Measurements from ENCODE around the gene SLC15A1.

SLC15A1 gene, protein sequence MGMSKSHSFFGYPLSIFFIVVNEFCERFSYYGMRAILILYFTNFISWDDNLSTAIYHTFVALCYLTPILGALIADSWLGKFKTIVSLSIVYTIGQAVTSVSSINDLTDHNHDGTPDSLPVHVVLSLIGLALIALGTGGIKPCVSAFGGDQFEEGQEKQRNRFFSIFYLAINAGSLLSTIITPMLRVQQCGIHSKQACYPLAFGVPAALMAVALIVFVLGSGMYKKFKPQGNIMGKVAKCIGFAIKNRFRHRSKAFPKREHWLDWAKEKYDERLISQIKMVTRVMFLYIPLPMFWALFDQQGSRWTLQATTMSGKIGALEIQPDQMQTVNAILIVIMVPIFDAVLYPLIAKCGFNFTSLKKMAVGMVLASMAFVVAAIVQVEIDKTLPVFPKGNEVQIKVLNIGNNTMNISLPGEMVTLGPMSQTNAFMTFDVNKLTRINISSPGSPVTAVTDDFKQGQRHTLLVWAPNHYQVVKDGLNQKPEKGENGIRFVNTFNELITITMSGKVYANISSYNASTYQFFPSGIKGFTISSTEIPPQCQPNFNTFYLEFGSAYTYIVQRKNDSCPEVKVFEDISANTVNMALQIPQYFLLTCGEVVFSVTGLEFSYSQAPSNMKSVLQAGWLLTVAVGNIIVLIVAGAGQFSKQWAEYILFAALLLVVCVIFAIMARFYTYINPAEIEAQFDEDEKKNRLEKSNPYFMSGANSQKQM

DNA sequence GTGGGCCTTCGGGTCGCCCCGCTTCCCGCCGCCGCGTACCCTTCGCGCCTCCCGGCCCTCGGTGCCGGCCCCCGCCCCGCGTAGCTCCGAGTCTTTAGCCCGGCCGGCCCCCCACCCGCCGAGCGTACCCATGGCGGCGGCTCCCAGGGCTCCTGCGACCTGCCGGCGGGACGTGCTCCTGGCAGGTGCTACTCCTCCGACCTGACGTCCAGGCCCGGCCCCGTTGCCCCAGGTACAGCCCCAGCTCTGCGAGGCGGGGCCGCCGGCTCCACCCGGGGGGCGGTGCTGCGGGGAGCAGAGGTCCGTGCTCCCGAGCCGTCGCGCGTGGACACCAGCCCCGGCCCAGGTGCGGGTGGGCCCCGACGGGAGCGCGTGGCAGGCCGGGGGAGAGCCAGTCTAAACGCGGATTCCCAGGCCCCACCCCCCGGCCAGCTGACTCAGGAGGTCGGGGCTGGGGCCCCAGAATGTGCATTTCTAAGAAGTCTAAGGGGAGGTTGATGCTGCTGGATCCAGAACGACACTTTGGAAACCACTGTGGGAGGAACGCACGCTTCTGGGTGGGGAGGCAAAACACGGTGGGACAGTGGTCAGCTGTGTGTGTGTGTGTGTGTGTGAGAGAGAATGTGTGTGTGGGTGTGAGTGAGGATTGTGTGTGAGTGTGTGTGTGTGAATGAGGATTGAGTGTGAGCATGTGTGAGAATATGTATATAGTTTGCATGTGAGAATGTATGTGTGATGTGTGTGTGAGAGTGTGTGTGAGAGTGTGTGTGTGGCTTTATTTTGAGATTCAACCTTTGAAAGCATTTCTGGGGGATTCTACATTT, at the start of gene SLC15A1:
SLC15A1 (minus strand) TSS at position 206 of the 824 bp plus-strand sequence; CDS start at position 132, 74 bp downstream.
- no peak for DNase-seq

- no peak for DNase-seq
These were observed 49.4 kb upstream of the SLC15A1 start for GRCh38 chr13:98801626-98802418.

DNA sequence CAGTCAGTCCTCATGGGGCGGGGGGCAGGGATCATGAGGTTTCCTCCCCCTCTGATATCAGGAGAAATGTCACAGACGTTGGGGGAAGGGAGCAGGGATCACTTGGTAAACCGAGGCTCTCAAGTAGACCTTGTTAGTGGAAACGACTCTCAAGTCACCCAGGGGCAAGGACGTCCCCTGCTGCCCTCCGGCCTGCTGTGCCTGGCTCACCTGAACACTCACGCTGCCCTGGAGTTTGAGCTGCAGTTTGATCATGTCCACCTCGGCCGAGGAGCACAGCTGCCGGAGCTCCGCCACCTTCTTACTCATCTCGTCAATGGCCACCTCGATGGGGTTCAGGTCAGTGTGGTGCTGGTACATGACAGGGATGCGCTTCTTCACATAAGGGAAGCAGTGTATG, 47.6 kb upstream of the SLC15A1 start:
- no peak for DNase-seq

DNA sequence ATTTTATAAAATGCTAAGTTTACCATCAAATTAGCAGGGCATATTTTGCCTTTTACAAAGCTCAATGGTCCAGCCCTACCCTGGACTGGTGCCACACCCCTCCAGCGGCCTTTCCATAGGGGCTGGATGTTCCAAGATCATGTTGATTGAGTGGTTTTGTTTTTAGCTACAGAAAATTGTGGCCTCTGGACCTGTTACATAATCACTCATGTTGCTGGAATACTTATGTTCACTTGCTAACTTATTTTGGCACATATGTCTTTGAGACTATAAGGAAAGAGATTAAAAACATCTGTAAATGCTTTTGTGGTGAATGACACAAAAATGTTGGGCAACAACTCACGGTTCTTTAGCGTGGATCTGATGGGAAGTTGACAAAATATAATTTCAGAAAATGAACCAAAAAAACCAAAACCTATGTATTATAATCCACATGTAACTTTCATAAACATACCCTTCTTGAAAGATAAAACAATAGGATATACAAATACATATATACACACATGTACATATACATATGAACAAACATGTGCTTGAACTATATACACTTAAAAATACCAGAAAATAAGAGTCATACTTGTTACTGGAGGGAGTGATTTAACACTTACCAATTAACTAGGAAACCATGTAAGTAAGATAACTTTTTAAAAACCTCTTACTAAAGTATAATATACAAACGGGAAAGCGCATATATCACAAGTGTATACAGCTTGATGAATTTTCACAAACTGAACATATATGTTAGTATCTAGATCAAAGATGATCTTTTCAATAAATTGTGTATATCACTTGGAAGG, 46.6 kb upstream of the SLC15A1 start:
- DNase-seq, result no peak

DNA sequence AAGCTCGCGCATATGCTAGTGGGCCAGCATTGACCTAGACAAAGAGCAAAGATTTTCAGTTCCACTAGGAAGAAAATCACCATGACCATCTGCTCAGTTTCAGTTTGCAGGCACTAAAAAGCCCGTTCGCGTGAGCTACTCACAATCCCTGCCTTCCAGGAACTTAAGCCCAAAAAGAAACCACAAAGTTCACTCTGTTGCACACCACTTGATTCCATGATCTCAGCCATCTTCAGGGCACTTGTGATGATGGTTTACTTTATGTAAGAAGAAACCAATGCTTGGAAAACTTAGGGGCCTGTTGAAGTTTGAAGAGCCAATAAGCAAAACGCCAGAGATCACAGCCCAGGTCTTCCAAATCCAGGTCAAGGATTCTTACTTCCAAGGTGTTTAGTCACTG, 45.0 kb upstream of the SLC15A1 start:
- DNase-seq, result no peak

- DNase-seq, result no peak
These were observed 44.3 kb upstream of the SLC15A1 start for GRCh38 chr13:98796798-98797197.

DNA sequence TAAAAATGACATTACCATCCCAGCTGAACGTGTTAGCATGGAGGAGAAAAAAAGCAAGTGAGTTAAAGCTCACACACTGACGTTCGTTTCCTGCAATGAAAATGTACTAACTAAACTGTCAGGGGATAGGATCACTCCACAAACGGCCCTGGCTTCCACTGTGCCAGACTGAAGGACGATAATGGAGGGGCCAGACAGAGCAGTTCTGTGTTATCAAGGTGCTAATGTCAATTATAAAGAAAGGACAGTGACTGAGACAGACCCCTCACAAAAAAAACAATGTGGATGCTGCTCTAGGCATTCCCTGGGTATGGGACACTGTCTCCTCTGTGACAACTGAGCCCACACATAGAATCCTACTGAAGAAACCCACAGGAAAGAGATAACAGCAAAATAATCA, 43.7 kb upstream of the SLC15A1 start:
- no peak for DNase-seq

DNA sequence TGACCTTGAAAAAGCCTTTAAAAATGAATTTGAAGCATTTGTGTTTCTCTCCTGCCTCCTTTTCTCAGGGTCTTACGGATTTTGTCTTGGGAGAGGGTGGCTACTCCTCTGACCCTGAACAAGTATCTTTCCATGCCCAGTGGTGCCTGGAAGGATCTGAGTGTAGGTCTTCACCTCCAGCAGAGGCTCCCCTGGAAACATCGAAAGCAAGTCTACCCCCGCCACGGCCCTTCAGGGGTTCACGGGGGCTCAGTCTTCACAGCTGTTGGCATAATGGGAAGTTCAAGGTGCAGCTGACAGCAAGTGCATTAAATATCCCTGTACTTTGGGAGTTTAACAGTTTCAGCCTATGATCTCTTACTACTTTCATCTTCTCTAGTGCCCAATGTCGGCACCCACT, 42.7 kb upstream of the SLC15A1 start:
- no peak for DNase-seq

DNA sequence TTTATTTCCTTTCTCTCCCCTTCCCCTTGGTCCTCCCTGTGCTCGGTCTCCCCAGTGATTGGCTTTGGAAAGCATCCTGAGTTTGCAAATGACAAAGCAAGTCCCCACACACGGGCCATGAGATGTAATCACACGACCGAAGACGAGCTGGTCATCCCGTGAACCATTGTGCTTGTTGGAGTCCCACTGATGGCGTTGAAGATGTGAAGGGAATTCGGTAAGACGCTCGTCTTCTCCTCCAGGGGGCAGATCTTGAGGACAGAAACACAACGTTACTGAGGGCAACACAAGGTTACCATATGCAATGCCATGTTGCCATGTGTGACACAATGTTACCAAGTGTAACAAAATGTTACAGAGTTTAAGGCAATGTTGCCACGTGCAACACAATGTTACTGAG, 42.0 kb upstream of the SLC15A1 start:
- no peak for DNase-seq

DNA sequence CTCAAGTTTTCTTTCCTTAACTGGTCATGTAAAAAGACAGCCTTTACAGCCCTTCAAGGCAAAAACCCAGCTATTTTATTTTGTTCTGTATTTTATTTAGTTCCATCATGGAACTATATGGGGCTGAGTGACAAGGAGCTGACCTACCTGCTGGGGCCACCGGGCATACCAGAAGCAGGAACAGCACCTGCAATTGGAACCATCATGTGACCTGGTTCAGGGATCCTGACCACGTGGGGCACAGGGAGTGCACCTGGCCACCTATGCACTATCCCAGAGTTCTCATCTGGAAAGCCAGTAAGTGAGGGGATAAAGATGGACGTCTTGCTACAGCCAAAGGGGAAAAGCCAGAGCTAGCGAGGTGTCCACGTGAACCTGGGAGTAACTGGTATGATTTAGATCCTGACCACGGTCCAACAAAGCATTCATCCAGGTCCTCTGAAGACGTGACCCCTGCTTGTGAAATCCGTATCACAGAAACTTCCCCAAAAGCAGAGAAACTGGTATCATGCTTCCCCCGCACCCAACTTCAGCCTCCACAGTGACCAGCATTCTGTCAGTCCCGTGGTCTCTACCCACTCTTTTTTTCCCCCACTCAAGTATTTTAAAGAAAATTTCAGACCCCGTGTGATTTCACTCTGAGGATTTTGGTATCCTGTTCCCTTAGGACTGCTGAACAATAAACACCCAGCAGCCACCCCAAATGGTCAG, 40.5 kb upstream of the SLC15A1 start:
- DNase-seq, result no peak

DNA sequence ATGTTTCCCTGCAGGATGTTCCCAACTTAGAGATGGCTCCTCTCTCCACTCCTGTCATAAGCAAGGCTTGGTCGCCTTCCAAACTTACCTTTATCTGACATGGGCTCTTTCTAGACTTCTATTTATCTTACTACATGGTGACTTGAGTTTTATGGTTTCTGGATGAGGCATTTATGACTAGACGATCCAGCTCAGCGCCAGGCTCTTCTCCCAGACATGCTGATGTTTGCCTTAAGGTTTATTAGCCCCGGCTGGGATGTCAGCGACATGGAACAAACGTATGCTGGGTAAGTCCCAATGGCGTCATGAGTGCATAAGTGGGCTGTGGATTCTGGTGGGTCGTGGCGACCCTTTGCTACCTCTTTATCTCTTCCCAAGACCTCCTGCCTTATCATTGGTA, 39.8 kb upstream of the SLC15A1 start:
- no peak for DNase-seq

DNA sequence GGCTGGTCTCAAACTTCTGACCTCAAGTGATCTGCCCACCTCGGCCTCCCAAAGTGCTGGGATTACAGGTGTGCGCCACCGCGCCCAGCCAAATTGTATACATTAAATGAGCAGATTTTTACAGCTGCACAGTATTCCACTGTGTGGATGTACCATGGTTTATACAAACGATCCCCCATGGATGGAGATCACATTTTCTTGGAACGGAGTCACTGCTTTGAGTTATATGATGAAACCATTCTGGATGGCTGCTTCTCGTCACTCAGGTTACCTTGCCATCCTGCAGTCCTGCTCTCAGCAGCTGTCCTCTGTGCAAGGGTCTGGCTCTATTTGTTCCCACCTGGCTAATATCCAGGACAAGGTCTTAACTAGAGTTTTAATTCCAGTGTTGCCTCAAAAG, 39.1 kb upstream of the SLC15A1 start:
- no peak for DNase-seq

DNA sequence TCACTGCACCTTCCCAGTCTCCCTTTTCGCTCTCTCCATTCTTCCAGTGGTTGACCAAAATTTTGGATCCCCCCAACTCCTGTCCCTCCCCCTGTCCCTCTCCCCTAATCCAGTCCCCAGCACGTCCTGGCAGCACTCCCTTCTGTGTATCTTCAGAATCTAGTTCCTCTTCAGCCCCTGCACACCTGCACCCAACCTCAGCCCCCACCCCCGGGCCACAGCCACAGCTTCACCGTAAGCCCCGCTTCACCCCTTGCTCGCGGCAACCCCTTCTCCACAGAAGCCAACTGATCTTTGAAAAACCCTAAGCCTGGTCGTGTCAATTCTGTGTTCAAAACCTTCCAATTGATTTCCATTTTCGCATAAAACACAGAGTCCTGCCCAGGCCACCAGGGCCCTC, 35.5 kb upstream of the SLC15A1 start:
- DNase-seq, result no peak

- DNase-seq, result no peak
These were observed 34.7 kb upstream of the SLC15A1 start for GRCh38 chr13:98787173-98787572.

DNA sequence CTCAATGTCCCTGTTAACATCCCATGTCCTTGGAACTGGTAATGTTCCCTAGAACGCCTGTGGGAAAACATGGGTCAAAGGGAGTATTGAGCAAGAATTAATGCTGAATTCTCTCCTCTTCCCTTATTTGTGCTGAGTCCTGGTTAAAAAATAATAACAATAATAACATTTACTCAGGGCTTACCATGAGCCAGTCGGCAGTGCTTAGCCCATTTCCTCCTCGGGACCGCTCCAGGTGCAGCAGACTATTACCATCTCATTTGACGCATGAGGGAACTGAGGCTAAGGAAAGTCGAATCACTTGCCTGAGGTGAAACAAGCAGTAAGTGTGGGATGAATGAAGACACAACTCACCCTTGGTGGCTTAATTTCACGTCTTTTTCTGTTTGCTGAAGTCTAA, 33.6 kb upstream of the SLC15A1 start:
- no peak for DNase-seq

- DNase-seq, result no peak
These were observed 32.9 kb upstream of the SLC15A1 start for GRCh38 chr13:98785405-98785804.

DNA sequence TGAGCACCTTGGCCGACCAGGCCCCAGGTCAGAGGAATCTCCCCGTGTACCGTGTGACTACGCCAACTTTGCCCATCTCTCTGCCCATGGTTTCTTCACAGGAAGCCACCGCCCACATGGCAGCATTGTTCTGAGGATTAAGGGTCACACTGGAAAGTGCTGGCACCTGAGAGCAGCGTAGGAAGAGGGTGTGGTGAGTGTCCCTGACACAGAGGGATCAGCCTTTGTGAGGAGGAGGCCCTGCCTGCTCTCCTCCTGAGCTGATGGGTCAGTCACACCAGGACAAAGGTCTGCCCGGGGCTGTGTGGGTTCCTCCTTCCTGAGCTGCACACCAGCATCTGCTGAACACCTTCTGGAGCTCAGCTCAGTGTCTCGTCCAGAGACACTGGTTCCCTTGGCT, 32.2 kb upstream of the SLC15A1 start:
- DNase-seq, result no peak

GRCh38 chr13:98783856-98784478, 31.5 kb upstream of the SLC15A1 start:
- DNase-seq, result no peak

DNA sequence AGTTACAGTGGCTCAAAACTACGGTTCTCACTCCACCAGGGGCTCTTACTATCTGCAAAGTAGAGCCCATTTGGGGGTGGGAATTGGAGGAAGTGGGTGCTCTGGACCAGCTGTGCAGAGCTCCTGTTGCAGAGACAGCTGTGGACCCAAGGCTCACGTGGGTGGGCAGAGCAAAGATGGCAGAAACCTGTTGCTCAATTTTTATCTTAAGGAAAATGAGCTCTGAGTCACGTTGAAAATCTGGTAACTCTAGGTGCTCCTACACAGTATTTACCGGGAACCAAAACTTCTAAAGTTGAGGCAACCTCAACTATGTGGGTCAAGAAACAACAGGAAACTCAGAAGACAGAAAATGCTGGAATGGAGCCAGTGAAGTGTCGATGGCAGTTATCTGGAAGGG, 30.2 kb upstream of the SLC15A1 start:
- no peak for DNase-seq

- no peak for DNase-seq
These were observed 29.4 kb upstream of the SLC15A1 start for GRCh38 chr13:98781905-98782304.

DNA sequence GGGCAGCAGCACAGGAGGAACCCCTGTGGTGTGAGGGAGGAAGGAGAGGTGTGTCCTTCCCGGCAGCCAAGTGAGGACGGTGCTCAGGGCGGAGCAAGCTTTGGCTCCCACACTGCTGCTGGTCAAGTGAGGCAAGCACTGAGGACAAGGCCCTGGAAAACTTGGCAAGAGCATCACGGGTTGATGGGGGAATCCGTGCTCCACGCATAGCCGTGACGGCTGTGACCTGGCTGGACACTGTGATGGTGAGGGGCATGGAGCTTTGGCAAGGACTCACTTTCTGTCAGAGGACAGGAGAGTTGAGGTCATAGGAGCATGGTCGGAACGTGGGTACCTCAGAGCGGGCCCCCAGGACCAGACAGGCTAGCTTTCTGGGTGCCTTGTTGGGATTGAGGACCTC, 29.0 kb upstream of the SLC15A1 start:
- no peak for DNase-seq
